Measurements from ENCODE around the gene NR2F1-AS1. TPM values are rescaled to one million over a fixed set of nuclear protein-coding genes. Genes with fewer than 3 reads are reported as not detected.

NR2F1-AS1 gene
- total and polyA plus RNA-seq, 2 donors (not counting 1 experiment from before 2014, with no cell fraction given) = not detected

DNA sequence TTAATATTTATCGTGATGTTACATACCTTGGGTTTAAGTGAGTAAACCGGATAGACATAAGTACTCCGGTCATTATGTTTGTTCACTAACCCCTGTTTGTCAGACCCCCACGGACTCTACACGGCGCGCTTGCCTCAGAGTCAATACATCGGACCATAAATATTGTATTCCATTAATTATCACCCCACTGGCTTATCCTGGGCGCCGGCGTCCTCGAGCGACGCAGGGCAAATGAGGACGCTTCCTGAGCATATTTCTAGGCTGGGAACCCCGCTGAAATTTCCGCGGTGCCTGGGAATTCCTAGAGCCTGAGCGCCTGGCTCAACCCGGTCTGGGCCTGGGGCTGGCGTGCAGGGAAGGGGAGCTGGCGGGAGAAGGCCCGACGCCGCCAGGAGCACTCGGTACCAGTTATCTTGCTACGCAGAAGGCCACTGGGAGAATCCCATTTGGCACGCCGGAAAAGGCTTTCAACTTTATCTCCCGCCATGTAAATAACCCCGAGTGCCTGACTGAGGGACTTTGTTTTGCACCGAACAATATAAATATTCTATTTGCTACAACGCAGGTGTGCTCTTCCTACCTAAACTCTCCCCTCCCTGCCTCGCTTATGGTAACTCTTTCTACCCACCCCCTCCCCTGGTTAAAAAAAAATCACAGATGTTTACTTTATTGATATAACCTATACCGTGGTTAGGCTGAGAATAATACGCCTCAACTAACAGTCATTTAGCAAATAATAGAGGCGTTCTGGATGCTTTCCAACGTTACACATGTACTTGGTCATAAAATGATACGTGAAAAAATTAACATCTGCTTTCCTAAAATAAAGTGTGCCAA lies 21.4 kb upstream of the NR2F1-AS1 start:
- Histone ChIP-seq H3K27ac (ENCODE audit: low read length in 2 of 2) (no peak overlapping the region), H3K4me2 (replicated peaks; ENCODE audit: low read depth, low read length, poor library complexity, severe bottlenecking) (no peak overlapping the region), H3K4me3 (ENCODE audit: control extremely low read depth in 1 of 5, extremely low read depth in 1 of 5, insufficient read depth in 1 of 5, low read depth in 2 of 5, low read length in 4 of 5) (no peak overlapping the region), H3K36me3 (replicated peaks in 1 of 2; ENCODE audit: control extremely low read depth in 1 of 2, control insufficient read depth in 1 of 2, extremely low read depth in 1 of 2, insufficient read depth in 2 of 2, low read length in 1 of 2) (no peaks in the 10 kb centered on the region), H3K27me3 (replicated peaks in 1 of 4; ENCODE audit: control extremely low read depth in 1 of 4, control insufficient read depth in 3 of 4, insufficient read depth in 4 of 4, low read length in 3 of 4) (peaks cover 6 to 85% (median 80%) of the 10 kb centered on the region in 4 experiments), H3K9me3 (ENCODE audit: control extremely low read depth in 1 of 3, control insufficient read depth in 2 of 3, insufficient read depth in 1 of 3, low read length in 2 of 3) (peaks cover 0 to 26% (median 10%) of the 10 kb centered on the region in 3 donors), H2AFZ (ENCODE audit: insufficient read depth, low read depth, low read length, poor library complexity, severe bottlenecking) (no peak overlapping the region), H3K4me1 (ENCODE audit: control insufficient read depth in 2 of 2, insufficient read depth in 2 of 2, low read length in 2 of 2) (peaks cover 3 to 46% of the 10 kb centered on the region in 2 donors), H3K79me2 (ENCODE audit: control insufficient read depth, insufficient read depth, low read length) (no peaks in the 10 kb centered on the region), H3K9ac (ENCODE audit: low read length) (no peak overlapping the region), H4K20me1 (ENCODE audit: control insufficient read depth, insufficient read depth, low read length, poor library complexity, severe bottlenecking) (no peaks in the 10 kb centered on the region)
- DNase-seq (peak; percentile 33), ATAC-seq (ENCODE audit: low read depth) (no peak)
- Mint-ChIP-seq H3K9me3 (ENCODE audit: insufficient read depth) (no peaks in the 10 kb centered on the region), H3K4me3 (no peak overlapping the region), H3K27ac (no peak overlapping the region), H3K4me1 (peaks cover 5% of the 10 kb centered on the region), H3K27me3 (peaks cover 39% of the 10 kb centered on the region)
- TF ChIP-seq CTCF (IDR thresholded peaks at IDR 0.05) (no peak), EZH2 (IDR thresholded peaks at IDR 0.05; ENCODE audit: borderline replicate concordance, insufficient read depth, low read depth, low read length, poor library complexity, severe bottlenecking) (no peak)
- WGBS (ENCODE audit: insufficient coverage) = 16% methylated on average over 32 of the region's 39 CpGs
- POLR2A ChIA-PET = no interaction called here
- intact Hi-C loops (cut with micrococcal nuclease) = no loop called here
- CTCF ChIA-PET = interaction anchor here (0.7 to 1.5 kb wide), 3 partner anchors 23 to 216 kb away, joined by 3 to 5 read pairs (median 4); no protein-coding TSS in a partner anchor

DNA sequence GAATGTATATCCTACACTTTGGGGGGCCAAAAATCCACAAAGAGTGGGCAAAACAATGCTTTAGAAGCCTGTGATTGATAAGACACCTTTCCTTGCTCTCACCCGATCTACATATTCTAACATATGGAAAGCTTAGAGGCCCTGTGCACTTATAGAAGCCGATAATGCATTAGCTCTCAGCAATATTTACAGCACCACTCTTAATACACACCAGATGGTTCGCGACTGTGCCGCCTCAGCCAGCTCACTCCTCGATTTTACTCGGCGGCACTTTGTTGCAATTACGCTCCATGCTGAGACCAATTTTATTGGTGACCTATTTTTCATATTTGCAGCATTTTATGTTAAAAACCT lies 20.8 kb upstream of the NR2F1-AS1 start:
- TF ChIP-seq EZH2 (IDR thresholded peaks at IDR 0.05; ENCODE audit: borderline replicate concordance, insufficient read depth, low read depth, low read length, poor library complexity, severe bottlenecking) (no peak), CTCF (IDR thresholded peaks at IDR 0.05) (no peak)
- no peaks in the 10 kb centered on the region for H3K9me3 Mint-ChIP-seq (ENCODE audit: insufficient read depth)
- WGBS (ENCODE audit: insufficient coverage) = 12% methylated on average over 9 of the region's 9 CpGs
- Histone ChIP-seq H2AFZ (ENCODE audit: insufficient read depth, low read depth, low read length, poor library complexity, severe bottlenecking) (no peak overlapping the region), H3K36me3 (replicated peaks in 1 of 2; ENCODE audit: control extremely low read depth in 1 of 2, control insufficient read depth in 1 of 2, extremely low read depth in 1 of 2, insufficient read depth in 2 of 2, low read length in 1 of 2) (no peaks in the 10 kb centered on the region), H4K20me1 (ENCODE audit: control insufficient read depth, insufficient read depth, low read length, poor library complexity, severe bottlenecking) (no peaks in the 10 kb centered on the region), H3K4me1 (ENCODE audit: control insufficient read depth in 2 of 2, insufficient read depth in 2 of 2, low read length in 2 of 2) (peaks cover 3 to 50% of the 10 kb centered on the region in 2 donors), H3K79me2 (ENCODE audit: control insufficient read depth, insufficient read depth, low read length) (no peaks in the 10 kb centered on the region), H3K9me3 (ENCODE audit: control extremely low read depth in 1 of 3, control insufficient read depth in 2 of 3, insufficient read depth in 1 of 3, low read length in 2 of 3) (peaks cover 0 to 33% (median 10%) of the 10 kb centered on the region in 3 donors), H3K4me3 (ENCODE audit: control extremely low read depth in 1 of 5, extremely low read depth in 1 of 5, insufficient read depth in 1 of 5, low read depth in 2 of 5, low read length in 4 of 5) (no peak overlapping the region), H3K27me3 (replicated peaks in 1 of 4; ENCODE audit: control extremely low read depth in 1 of 4, control insufficient read depth in 3 of 4, insufficient read depth in 4 of 4, low read length in 3 of 4) (peaks cover 5 to 88% (median 83%) of the 10 kb centered on the region in 4 experiments), H3K4me2 (replicated peaks; ENCODE audit: low read depth, low read length, poor library complexity, severe bottlenecking) (no peak overlapping the region), H3K27ac (ENCODE audit: low read length in 2 of 2) (no peak overlapping the region), H3K9ac (ENCODE audit: low read length) (no peak overlapping the region)
- H3K27ac Mint-ChIP-seq = no peak overlapping the region
- H3K4me3 Mint-ChIP-seq = no peak overlapping the region
- intact Hi-C loops (cut with micrococcal nuclease) = loop anchor here (2.0 kb wide), 1 partner anchor 15 kb away; no protein-coding TSS in a partner anchor
- DNase-seq = no peak
- peaks cover 4% of the 10 kb centered on the region for H3K4me1 Mint-ChIP-seq
- CTCF ChIA-PET = interaction anchor here (1.2 to 1.5 kb wide), 2 partner anchors 19 to 23 kb away, joined by 3 to 4 read pairs; partner anchors contain the start of gene NR2F1
- POLR2A ChIA-PET = no interaction called here
- no peak for ATAC-seq (ENCODE audit: low read depth)
- peaks cover 37% of the 10 kb centered on the region for H3K27me3 Mint-ChIP-seq
